Stimulated activated CD4-positive, alpha-beta T cell treated with anti-CD3 and anti-CD28 coated beads, Interleukin-2, amount 100 ng/mL, for 24 hours (primary cell): ENCODE measurements around the gene WDR82.
A peak's percentile ranks its signal among the peaks of the same experiment; 100 is the strongest.

ENCODE experiments used
- DNase-seq, 2 donors: peaks; one replicate each; pipeline ENCODE4 v3.0.0-alpha.2; 2020

The WDR82 gene

GRCh38 chr3:52253314-52254304 is 24.8 kb downstream of the WDR82 start:
- DNase-seq, result peak; percentile 80 to 82

- DNase-seq, result no peak
Observed at GRCh38 chr3:52250122-52250521, 28.3 kb downstream of the WDR82 start.

GRCh38 chr3:52249683-52250082 is 28.8 kb downstream of the WDR82 start:
- DNase-seq, result no peak

GRCh38 chr3:52248816-52249547 is 29.5 kb downstream of the WDR82 start:
- no peak for DNase-seq

GRCh38 chr3:52248165-52248541 is 30.3 kb downstream of the WDR82 start:
- peak in 1 of 2 donors; percentile 4 for DNase-seq

GRCh38 chr3:52247409-52248164 is 30.9 kb downstream of the WDR82 start:
- DNase-seq, result peak in 1 of 2 donors; percentile 5

GRCh38 chr3:52246728-52247408 is 31.6 kb downstream of the WDR82 start:
- peak in 1 of 2 donors; percentile 27 for DNase-seq

GRCh38 chr3:52246264-52246620 is 32.2 kb downstream of the WDR82 start:
- no peak for DNase-seq

- DNase-seq, result peak; percentile 53 to 56
Observed at GRCh38 chr3:52245322-52246263, 32.9 kb downstream of the WDR82 start, which contains the start of gene PPM1M. Gene PPM1M, plus strand, starts transcription at chr3:52245759. Its CDS starts 66 bp downstream, at chr3:52245825.

- peak; percentile 49 to 57 for DNase-seq
Observed at GRCh38 chr3:52243791-52244628, 34.4 kb downstream of the WDR82 start.

GRCh38 chr3:52242039-52242438 is 36.4 kb downstream of the WDR82 start:
- DNase-seq, result no peak

GRCh38 chr3:52240886-52241370 is 37.5 kb downstream of the WDR82 start:
- no peak for DNase-seq

GRCh38 chr3:52240059-52240885 is 38.2 kb downstream of the WDR82 start:
- DNase-seq, result peak; percentile 61 to 62

GRCh38 chr3:52238761-52239701 is 39.4 kb downstream of the WDR82 start, which contains the start of gene TWF2:
Gene TWF2, minus strand, starts transcription at chr3:52239158. Its CDS starts 142 bp downstream, at chr3:52239016.
- DNase-seq, result peak; percentile 87 to 88

GRCh38 chr3:52238193-52238760 is 40.2 kb downstream of the WDR82 start:
- no peak for DNase-seq

GRCh38 chr3:52237657-52238172 is 40.7 kb downstream of the WDR82 start:
- DNase-seq, result no peak

- DNase-seq, result no peak
Observed at GRCh38 chr3:52237006-52237656, 41.3 kb downstream of the WDR82 start.
